Measurements from ENCODE around the gene AQP9.

Gene AQP9

DNA sequence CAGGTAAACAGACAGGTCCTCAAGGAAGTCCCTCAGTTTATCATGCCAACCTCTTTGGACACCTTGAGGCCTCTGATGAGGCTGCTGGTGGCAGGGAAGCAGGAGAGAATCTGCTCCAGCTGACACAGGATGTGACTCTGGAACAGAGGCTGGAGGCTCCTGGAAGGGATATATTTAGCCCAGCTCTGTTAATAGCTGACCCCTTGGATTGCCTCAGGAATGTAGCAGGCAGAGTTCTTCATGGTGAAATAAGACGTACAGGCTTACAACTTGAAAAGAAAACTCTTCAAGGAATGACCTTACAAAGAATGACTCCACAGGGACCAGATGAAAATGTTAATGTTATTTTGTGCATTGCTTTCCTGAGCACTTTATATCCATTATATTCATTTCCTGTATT lies 90.5 kb downstream of the AQP9 start:
- no peak for DNase-seq

DNA sequence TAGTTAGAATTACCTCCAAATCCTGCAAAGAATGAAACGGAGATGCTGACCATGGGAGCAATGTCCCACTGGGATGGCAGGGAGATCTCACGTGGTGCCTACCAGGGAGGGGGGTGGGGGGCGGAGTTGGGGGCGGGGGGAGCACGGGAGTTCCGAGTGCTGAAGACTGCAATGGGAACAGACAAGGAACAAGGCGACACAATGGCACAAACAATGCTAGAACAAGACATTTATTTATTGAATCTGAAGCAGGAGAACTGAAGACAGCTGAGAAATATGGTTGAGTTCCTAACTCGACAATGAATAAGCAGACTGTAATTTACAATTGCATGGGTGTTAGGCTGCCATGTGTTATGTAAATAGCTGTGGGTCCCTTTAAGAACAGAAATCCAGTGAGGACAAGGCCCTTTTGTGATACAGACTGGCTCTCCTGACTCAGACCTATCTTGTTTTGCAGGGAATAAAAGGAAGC lies 91.2 kb downstream of the AQP9 start:
- DNase-seq = no peak

DNA sequence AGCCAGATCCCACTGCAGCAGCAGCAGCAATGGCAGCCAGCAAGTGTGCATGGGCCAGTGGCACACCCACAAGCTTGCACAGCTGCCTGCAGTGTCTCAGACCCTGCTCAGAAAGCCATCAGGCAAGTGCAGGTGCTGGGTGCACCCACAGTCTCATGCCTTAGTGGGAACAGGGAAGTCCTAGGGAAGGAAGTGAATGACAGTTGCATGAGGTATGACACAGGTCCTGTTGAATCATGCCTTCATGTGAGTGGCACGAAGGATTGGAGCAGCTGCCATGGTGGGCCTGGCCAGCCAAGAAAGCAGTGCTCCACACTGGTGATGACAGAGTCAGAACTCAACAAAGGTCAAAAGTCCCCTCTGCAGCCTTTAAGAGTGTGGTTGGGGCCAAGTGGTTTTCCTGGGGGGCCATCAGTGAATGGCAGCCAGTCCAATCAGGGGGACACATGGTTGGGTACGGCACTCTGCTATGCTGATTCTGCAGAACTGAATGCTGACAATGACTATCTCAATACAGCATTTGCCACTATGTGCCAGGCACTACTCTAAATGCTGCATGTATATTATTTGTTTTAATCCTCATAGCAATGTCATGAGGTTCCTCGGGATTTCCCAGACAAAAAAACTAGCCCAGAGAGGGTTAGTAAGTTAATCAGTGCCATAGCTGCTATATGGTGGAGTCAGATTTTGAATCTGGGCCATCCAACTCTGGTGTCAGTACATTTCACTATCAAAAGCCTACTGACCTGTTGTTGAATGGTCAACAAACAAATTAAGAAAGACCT lies 94.3 kb downstream of the AQP9 start:
- DNase-seq = no peak

DNA sequence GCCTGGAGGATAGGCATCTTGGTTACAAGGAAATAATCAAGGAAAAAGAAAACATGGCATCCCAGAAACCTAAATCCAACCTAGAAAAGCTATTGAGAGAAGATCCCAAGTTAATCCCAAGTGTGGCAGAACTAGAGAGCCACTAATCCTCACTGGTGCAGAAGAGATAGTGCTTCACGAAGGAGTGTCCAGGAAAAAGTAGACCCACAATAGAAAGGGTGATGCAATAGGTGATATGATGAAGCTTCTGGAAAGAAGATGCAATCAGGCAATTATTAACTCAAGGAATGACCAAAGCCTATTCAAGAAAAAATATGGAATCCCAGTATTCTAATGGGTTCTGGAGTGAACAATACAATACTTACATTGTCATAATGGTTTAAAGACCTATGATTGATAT lies 95.2 kb downstream of the AQP9 start:
- DNase-seq = no peak
